HG03558 (cell line): ENCODE results near the gene CHST11.

Source experiments
- ATAC-seq: cut with Tn5 transposase; IDR thresholded peaks from one replicate; pipeline ENCODE4 v1.9.1; 2021; ENCODE audit warnings: moderate number of reproducible peaks; ENCODE audit not compliant: unreplicated experiment; ENCODE audit errors: extremely low read depth

CHST11 gene

DNA sequence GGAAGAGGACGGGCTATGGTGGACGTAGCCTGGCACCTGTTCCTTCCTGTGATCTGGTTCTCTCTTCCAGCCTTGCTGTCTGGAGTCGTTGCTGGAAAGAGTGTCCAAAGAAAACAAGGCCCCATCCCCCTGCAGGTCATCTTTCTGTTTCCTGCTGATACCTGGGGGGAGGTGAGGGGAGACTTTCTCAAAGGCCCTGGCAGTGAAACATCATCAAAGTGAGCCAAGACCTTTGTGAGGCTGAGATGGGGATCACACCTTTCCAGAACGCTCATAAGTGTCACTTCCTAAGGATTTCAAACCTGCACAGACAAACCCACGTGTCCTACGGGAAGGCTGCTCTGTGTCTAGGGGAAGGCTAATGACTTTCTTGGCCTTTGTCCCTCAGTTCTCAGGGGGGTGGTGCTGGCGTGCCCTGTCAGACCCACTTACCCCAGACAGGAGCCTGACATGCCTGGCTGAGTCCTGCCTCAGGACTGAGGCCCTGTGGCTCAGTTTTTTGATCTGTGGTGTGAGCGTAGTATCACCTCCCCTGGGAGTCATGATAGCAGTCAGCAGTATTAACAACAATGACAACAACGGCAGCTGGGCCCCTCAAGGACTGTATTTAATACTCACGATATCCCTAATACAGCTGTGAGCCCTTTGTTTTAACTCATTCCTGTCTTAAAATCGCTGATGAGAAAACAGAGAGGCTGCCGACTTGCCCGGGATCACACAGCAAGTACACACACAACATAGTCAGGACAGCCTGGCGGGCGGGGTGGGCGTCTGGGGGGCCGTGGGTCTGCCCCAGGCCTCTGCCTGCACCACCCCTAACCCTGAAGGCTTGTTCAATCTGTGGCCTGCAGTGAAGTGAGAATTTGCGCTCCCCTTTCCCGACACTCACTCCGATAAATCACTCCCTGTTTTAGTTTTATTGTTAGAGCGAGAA, 266.1 kb downstream of the CHST11 start:
- no peak for ATAC-seq

DNA sequence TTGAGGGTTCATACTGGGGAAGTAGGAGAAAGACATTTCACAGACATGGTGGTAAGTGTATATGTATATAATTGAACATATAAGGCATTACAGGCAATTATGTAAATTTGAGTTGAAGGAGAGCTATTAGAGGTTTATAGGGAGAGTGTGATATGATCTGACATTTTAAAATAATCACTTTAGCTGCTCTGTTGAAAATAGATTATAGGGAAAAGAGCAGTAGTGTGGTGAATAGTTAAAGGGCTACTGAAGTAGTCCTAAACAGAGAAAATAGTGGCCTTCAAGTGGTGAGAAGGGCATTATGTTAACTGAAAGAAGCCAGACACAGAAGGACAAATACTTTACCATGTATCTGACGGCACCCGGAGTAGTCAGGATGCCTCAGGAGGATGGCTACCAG, 267.1 kb downstream of the CHST11 start:
- no peak for ATAC-seq

DNA sequence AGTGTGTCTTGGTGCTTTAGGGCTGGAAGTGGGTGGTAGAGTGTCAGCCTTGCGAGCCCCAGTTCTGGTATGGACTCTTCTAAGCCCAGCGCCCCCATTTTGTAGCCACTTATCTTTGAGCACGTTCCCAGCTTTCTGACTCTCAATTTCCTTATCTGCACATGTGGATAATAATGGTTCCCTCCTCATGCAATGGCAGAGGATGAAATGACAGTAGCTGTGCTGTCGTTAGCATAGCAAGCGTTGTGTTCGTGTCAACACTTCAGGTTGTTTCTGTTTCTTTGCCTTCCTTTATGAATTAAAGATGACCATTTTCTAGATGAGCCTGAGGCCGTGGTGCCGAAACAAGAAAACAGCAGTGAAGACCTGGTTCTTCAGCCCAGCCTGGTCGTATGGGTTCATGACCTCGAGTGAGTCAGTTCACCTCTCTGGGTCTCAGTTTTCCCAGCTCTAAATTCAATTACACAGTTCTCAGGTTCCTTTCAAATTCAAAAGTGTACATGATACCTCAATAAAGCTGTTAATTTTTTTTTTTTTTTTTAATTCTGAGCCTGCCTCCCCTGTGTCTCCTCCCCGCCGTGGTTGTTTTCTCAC, 268.3 kb downstream of the CHST11 start:
- no peak for ATAC-seq

DNA sequence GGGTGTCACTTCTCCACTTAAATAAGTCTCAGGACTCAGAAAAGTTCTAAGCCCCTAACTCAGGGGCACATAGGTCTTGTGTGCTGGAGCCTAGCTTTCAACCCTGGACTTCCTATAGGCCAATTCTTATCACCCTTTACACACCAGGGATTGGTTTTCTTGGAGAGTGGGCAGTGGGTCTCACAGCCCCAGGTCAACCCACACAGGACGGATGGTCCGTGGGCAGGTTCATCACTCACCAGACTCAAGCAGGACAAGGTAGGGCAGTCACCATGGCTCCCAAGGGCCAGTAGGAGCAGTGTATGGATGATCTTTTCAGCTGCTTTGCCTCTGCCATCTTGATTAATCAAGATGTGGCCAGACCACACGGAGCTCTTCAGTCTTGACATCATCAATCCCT, 268.9 kb downstream of the CHST11 start:
- ATAC-seq, result no peak

- no peak for ATAC-seq
Observed at GRCh38 chr12:104727726-104728465, 271.1 kb downstream of the CHST11 start.

DNA sequence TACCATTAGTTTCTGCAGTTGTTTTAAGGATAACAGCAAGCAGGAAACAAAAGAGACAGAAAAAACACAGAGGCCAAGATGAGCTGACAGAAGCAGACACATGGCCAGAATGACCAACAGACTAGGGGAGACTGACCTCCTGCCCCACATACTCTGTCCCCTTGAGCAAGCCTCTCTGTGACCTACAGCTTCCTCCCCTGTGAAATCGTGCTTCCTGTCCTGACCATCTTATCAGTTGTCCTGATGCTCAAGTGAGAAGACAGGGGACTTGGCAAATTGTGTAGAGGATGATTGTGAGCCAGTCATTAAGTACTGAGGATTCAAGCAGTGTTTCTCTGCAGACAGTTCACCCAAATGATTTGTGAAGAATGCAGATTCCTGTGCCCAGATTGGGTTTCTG, 272.3 kb downstream of the CHST11 start:
- ATAC-seq, result no peak

GRCh38 chr12:104729610-104730446, 273.1 kb downstream of the CHST11 start:
- ATAC-seq, result no peak

- ATAC-seq, result no peak
Observed at GRCh38 chr12:104730763-104731162, 274.0 kb downstream of the CHST11 start.

GRCh38 chr12:104733717-104734175, 277.0 kb downstream of the CHST11 start:
- ATAC-seq, result no peak

GRCh38 chr12:104734541-104735095, 277.9 kb downstream of the CHST11 start:
- ATAC-seq, result no peak

DNA sequence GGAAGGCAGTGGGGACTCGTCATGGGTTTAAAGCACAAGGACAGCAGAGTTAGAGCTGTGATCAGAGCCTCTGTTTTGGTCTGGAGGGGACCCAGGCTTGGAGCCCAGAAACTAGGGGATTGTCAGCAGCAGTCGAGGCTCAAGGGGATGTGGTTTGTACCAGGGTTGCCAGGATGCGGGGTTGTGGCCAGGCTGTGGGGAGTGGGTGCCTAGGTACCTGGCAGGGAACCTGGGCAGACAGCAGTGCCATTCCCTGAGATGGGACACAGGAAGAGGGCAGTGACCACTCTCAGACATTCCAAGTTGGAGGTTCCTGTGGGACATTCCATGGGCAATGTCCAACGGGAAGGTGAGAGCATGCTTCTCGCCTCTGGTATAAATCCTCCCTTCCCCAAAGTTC, 279.1 kb downstream of the CHST11 start:
- no peak for ATAC-seq

GRCh38 chr12:104736307-104736706, 279.6 kb downstream of the CHST11 start:
- ATAC-seq, result no peak

GRCh38 chr12:104737113-104737512, 280.4 kb downstream of the CHST11 start:
- no peak for ATAC-seq

- ATAC-seq, result no peak
Observed at GRCh38 chr12:104737791-104738301, 281.1 kb downstream of the CHST11 start.

DNA sequence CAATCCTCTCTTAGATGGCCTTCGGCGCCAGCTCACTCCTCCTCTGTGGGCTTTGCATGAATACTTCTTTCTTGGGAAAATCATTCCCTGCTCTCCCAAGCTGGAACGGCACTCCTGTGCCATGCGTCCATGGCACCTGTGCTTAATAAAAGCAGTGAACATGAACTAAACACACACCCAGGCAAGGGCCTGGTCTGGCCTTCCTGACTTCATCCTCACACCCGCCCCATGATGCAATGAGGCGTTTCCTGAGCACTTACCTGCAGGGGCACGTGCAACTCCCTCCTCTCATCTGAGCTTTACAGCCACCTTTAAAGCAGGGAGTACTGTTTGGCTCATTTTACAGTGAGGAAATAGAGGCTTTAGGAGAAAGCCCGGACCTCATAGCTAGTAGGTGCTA, 281.6 kb downstream of the CHST11 start:
- no peak for ATAC-seq

DNA sequence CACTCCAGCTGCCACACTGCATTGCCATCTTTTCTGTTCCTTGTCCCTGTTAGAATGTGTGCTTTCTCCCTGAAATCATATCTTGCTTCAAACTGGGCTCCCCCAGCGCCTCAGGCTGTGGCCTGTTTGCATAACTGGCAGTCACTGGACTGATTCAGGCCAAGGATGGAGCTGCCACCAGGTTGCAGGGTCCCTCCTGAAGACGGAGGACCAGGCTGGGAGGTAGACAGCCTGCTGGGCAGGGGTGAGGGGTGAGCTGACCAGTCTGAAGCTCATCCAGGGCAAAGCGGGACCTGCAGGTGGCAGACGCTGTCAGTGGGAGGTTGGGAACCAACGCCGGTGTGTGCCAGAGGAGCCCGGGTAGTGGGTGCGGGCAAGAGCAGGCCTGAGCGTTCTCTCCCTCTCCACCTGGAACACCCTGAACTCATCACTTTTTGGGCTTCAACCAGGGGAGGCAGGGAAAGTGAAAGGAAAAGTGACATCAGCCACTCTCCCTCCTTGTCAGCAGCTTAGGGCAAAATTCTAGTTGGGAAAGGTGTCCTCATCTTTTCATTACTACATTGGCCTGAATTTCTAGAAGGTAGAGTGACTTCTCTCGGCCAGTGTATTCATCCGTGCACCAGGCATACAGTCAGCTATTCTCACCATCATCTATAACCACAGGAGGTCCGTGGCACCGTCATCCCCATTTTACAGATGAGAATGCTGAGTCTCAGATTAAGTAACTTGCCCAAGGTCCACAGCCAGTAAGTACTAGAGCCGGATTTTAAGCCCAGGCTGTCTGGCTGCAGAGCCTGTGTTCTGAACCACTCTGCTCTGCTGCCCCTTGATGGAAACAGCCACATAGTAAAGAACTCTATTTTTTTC, 282.3 kb downstream of the CHST11 start:
- ATAC-seq, result no peak

DNA sequence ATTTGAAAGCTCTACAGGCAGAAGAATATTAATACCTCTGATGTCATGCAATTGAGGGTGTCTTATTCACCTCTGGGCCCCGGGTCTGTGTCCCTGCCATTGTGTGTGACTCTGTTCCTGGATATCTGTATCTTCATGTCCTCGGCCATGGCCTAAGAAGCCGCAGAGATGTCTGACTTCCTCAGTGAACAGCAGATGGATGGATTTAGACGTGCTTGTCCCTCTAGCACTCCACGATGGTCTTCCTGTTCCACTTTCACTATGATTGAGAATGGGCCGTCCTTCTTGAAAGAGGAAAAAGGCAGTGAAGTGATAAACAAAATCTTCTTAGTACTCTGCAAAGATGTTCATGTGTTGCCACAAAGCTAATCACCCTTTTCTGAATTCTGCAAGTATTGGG, 283.9 kb downstream of the CHST11 start:
- no peak for ATAC-seq

- ATAC-seq, result no peak
Observed at GRCh38 chr12:104741077-104741476, 284.3 kb downstream of the CHST11 start.
